HG03442 (cell line): ENCODE measurements around the gene HOXB9.

Experiments
- ATAC-seq: cut with Tn5 transposase; IDR thresholded peaks from one replicate; pipeline ENCODE4 v1.9.1; 2021; ENCODE audit warnings: mild to moderate bottlenecking, moderate library complexity; ENCODE audit not compliant: unreplicated experiment

The HOXB9 gene

GRCh38 chr17:48625495-48626244 is 488 bp downstream of the HOXB9 start:
- ATAC-seq, result no peak

DNA sequence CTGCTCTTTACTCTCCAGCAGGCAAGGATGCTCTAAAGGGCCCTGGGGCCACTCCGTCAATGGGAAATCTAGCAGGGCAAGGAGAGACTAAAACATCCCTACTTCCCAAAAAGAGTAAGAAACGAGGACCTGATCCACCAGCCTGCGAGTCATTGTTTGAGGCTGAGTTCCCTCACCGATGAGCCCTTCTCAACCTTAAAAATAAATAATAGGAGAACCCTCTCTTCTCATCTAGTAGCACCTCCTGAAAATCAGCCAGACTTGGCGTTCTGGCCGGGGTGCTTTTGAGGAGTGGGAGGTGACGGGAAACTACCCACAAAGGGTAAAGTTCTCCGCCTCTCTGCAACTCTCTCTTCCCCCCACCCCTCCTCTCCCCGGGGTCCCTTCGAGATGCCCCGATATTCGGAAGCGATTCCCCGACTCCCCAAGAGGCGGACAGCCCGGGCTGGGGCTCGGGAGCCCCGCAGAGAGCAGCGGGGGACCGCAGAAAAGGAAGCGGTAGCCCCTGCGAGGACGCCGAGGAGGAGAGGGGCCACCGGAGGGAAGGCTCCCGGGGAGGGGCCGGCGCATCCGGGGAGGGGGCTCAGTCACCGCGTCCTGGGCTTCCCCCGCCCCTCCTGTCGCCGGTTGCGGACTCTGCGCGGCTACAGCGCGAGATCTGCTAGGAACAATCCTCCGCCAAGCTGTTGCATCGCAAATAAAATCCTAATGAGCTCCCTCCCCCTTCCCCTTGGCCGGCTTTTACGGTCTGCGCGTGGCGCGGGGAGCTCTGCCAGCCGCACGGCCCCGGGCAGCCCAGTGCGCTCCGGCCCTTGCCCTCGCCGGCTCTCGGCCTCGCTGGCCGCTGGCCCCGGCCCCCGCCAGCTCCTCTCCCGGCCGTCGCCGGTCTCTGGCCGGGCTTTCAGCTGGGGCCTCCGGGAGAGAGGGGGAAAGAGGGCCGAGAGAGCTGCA is 1.3 kb downstream of the HOXB9 start:
- no peak for ATAC-seq

- no peak for ATAC-seq
These were observed 2.0 kb downstream of the HOXB9 start for GRCh38 chr17:48624118-48624517.

GRCh38 chr17:48623583-48623982 is 2.6 kb downstream of the HOXB9 start:
- no peak for ATAC-seq

- no peak for ATAC-seq
These were observed 3.3 kb downstream of the HOXB9 start for GRCh38 chr17:48622857-48623256.

DNA sequence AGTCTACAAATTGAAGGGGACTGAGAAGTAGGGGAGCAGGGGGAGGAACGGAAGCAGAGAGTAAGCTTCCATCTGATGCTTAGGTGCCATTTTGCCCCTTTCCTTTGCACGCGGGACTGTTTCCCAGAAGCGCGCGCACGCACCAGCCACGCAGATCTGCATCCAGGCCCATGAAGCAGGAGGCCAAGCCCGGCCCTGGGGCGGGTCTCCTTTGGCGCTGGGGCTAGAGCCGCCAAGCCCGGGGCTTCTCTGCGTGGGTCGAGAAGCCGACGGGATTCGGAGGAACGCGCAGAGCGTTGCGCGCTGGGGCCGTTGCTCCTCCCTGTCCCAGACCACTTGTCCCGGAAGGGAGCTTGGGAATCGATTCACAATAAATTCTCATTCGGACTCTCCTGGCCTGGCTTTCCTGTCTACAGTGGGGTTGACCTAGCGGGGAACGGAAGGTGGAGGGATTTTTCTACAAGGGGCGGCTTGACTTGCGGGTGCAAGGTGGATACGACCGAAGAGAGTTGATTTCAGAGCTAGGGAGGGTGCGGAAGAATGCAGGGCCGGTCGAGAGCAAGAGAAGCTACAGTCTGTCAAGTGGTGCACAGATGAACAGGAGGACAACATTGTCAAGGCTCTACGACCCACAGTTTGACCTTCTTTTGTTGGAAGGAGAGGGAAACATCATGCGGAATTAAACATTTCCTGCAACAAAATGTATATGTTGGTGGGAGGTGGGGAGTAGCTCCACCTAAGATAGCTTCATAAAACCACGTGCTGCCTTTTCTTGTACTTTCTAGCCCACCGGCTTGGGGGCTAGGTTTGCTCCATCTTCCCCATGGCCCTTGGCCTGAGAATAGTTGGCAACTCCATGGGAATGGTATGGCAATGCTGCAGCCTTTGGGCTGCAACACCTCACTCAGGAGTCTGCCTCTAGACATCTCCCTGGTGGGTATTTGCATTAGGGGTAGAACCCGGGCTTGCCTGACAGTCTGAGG is 4.5 kb downstream of the HOXB9 start:
- no peak for ATAC-seq

DNA sequence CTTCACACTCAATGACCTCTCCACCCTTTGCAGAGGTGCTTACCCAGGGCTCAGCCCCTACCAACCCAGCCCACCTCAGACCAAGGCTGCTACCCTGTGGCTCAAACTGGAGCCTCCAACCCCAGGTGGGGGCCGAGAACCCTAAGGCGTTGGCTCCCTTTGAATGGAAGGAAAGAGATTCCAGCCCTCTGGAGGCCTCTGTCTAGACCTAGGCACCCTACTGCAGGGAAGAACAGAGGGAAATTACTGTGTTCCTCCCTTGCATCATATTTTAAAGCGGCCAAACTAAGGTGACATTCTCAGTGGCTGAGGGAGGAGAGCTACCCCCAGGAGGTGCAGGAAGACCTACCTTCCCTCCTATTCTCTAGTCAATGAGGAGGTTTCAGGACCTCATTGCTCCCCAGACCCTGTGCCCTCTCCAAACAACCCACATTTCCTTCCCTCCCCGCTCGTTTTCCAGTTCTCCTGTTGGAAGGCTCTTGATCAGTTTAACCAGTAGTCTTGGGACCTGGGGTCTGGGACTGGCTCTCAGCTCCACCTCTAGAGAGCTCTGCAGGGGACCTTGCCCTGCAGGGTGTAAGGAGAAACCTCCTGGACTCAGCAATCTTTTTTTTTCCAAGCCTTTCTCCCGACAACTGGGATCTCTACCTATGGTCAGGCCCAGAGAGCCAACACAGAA is 5.6 kb downstream of the HOXB9 start:
- ATAC-seq, result no peak

DNA sequence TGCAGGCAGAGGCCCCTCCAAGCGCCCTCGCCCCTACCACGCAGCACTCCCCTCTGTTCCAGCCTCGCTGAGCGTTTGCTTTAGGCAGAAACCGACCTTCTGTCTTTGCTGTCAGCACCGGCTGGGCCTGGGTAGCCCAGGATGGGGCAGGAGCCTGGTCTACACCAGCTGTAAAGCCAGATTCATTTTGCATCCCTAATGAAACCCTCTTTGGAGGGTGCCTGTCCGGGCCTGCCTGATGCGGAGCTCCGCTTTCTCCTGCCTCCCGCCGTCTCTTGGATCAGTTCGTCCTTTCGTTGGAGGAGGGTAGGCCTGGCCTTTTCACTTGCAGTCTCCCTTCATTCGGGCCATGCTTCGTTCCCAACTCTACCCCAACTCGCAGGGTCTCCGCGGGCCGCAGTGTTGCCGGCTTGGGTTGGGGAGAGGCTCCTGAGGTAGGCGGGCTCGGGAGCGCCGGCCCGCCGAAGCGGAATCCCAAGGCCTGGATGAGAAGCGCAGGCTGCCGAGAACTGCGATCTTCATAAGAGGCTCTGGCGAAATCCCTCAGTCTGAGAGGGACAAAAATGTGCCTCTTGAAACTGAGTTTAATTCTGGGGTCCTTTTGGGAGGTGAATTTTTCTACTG is 6.2 kb downstream of the HOXB9 start:
- ATAC-seq, result no peak

DNA sequence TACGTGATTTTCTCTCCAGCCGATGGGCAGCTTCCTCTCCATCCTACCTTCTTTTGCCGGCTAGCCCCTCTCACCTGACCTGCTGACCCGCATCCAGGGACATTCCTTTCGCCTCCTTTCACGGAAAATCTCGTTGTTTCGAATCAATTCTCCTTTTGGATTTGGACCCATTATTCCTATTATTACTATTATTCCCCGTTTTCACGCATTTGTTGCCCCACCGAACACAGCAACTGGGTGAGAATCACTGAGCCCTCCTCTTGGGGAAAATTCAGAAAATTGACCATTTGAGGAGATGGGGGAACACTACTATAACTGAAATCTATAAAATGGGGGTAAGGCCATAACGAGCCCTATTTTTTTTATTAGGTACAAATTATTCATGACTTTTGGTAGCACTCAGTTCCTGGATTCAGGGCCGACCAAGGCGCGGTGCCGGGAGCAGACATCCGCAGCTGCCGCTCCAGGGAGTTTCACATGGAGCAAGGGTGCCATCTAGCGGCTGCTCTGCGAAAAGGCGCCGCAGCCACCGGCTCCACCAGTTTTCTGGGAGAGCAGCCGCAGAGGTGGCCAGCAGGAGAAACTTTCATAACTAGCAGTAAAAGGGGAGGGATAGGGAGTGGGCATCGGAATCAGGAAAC is 7.8 kb downstream of the HOXB9 start:
- no peak for ATAC-seq

- ATAC-seq, result no peak
These were observed 8.5 kb downstream of the HOXB9 start for GRCh38 chr17:48617471-48618255.

DNA sequence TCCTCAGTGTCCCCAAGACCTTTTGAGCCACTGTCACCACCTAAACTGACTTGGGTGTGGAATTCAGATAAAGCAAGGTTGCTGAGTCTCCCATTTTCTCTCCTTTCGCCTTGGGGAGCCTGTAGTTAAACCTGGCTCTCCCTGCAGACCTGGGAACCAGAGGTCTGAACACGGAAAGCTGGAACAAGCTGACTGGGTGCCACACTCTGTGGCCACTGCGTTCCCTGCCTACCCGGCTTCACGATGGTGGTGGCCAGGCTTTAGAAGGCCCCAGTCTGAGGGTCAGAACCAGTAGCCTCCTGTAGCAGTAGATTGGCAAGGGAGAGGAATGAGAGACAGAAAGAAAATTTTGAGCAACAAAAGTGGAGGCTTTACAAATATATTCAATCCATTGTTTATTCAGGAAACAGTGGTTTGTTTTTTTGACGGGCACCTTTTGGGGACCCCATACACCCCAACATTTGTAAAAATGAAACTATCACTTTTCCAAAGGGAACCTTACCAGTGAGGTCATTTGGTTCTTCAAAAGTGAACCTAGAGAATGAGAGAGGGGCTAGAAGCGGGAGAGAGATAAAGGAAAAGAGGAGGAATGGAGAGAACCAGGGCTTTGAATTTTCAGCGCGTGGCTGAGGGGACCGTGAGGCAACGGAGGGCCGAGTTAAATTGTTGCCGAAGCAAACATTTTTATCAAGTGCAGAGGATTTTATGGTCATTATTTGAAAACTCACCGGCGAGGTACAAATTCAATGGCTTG is 9.3 kb downstream of the HOXB9 start:
- ATAC-seq, result no peak

- ATAC-seq, result no peak
These were observed 10.0 kb downstream of the HOXB9 start for GRCh38 chr17:48615963-48616716.

DNA sequence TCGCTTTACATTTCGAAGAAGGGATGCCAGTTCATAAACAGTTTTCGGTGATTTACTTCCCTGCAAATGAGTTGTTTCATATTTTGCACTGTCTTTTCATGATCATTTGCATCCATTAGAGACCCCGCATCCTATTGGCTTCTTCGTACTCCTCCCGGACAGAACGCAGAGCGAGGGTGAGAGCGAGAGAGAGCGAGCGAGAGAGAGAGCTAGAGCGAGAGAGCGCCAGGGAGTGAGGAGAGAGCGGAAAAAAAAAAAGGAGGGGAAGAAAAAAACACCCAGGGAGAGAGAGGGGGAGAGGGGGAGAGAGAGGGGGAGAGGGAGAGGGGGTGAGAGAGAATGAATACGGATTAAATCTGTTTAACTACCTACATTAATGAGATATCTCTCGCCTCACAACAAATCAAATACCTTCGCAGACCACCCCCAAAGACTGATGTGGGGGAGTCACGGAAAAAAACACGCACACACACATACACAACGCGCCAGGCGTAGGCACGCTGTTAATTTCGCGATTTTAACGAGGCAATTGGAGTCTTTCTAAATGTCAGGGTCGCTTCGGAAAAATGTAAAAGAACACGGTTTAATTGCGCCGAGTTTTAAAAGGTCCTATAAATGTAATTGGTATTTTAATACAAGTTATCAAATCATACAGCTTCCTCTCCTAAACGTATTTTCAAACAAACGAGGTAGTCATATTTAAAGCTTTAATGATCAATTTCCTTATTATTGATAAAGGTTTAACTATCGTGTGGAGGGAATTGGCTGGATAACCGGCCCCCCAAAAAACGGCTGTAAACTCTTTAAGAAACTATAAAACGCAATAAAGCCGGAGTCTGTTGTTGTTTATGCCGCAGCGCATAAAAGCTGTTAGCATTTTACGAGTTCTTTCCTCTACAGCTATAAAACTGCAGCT is 10.9 kb downstream of the HOXB9 start, which contains the start of gene HOXB8:
HOXB8 (minus strand) TSS at position 246 of the 916 bp plus-strand sequence. CDS start 588 bp downstream, outside the sequence.
- ATAC-seq, result no peak

GRCh38 chr17:48613862-48614694 is 12.1 kb downstream of the HOXB9 start:
- ATAC-seq, result no peak
